ENCODE data around the gene DNAJC19.
"Not testable (repeated sequence)": the region's sequence is repeated elsewhere in the genome, so short reads cannot be mapped to it uniquely, and the experiment has no call there.

Gene DNAJC19

DNA sequence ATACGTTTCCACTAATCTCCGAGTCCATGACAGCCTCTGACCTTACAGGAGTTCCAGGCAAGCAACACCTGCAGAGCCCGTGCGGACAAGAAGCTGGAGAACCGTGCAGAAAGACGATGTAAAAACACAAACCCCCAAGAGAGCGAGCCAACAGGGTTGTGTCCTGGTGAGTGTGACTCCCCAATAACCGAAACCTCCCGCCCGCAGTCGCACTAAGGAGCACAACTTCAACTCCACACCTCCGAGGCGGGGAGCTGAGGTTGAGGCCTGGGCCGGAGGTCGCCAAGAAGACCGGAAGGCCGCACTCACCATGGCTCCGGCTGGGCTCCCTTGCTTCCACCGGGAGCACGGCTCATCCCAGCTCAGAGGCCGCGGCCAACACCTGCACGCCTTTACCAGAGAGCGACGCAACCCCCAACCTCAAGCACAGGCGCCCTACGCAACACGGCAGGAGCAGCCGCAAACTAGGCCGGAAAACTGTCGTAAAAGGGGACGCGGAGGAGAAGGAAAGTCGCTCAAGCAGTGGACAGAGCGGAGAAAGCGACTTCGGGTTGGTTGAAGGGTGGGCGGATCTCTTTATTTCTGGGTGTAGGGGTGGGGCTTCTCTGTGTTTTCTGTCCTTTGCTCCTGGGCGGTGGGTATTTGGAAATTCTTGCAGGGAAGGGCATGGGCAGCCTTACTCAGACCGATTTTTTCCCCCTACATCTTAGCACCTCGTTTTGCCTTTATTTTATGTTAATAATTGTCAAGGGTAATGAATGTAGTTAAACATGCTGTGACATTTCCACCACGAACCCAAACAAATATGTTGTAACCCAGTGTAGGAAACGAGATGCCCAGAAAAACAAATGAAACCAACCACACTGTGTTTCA lies at the start of gene DNAJC19:
TSS of gene DNAJC19 (minus strand) at position 446 of the 873 bp plus-strand sequence. CDS start at position 312, 134 bp downstream.
- DNase-seq (ENCODE audit: low read depth in 2 of 3, low spot score in 1 of 3), result peak; percentile 82 to 89 (median 84)

DNA sequence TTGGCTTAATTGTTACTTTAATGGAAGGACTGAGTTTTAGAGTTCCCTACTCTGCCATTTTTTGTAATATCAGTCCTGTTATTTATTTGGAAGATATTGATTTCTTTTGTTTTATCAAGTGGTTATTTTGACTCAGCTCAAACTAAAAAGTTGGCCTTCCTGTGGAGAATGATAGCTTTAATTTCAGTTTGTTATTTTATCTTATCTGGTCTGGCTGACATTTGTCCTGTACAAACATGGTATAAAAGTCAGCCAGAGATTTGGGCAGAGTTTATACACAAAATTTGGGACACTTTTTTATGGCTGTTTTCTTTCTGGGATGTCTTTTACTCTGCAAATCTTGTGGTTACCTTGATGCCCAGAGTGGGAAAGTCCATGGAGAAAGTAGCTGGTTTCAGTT lies 41.4 kb upstream of the DNAJC19 start:
- no peak for DNase-seq (ENCODE audit: low read depth in 2 of 3, low spot score in 1 of 3)

DNA sequence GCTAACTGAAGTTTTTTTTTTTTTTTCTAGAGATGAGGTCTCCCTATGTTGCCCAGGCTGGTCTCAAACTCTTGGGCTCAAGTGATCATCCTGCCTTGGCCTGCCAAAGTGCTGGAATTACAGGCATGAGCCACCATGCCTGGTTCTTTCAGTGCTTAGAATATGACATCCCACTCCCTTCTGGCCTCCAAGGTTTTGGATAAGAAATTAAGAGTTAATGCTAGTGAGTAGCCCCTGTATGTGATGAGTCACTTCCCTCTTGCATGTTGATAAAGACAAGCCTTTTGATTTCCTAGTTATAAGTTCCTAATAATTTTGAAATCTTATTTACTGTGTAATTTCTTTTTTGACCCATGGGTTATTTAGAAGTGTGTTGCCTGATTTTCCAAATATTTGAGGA lies 35.7 kb upstream of the DNAJC19 start:
- no peak for DNase-seq (ENCODE audit: low read depth in 2 of 3, low spot score in 1 of 3)

DNA sequence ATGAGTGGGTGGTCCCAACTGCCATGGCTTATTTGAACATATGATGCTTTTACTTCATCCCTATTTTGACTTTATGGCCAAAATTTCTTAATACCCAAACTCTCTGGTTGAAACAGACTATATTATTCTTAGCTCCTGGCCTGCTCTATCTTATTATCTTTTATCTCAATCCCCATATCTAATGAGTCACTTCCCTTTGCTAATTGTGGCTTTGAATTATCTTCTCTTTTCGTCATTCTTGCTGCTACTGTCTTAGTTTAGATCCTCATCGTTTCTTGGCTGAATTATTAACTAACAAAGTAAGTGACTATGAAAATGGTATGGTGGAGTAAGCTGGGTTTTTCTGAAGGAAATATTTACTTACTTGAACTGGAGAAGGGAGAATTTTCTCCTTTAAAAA lies 28.2 kb upstream of the DNAJC19 start:
- DNase-seq (ENCODE audit: low read depth in 2 of 3, low spot score in 1 of 3), result no peak

DNA sequence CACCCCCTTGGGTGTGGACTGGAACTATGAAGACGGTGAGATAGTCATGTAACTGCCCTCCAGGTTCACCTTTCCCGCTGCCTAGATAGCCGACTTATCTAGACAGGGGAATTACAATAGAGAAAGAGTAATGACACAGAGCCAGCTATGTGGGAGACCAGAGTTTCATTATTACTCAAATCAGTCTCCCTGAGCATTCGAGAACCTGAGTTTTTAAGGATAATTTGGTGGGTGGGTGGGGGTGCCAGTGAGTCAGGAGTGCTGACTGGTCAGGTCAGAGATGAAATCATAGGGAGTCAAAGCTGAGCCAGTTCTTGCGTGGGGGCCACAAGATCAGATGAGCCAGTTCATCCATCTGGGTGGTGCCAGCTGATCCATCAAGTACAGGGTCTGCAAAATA lies 19.7 kb upstream of the DNAJC19 start:
- peak; percentile 33 to 42 (median 34) for DNase-seq (ENCODE audit: low read depth in 2 of 3, low spot score in 1 of 3)

DNA sequence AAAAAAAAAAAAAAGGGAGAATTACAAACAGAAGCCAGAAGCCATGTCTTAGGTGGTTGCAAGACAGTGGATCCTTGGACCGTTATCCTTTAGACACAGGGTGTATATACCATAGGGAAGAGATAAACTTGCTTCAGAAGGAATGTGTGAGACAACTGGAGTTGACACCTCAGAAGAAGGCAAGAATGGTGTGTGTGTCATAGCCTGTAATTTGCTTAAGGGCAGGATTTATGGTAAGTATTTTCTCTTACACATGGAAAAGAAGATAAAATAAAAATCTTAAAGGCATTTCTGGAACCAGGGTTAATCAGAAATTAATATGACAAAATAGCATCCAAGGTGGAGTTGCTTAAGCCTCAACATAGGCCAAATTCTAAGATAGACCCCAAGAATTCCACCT lies 19.3 kb upstream of the DNAJC19 start:
- no peak for DNase-seq (ENCODE audit: low read depth in 2 of 3, low spot score in 1 of 3)

DNA sequence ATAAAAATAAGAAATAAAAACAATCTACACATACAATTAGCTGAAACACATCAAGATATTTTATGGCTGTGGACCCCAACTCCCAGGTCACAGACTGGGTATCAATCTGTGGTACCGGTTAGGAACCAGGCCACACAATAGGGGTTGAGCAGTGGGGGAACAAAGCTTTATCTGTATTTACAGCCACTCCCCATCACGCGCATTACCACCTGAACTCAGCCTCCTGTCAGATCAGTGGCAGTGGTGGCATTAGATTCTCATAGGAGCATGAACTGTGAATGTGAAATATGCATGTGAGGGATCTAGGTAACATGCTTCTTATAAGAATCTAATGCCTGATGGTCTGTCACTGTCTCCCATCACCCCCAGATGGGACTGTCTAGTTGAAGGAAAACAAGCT lies 17.7 kb upstream of the DNAJC19 start:
- DNase-seq (ENCODE audit: low read depth in 2 of 3, low spot score in 1 of 3), result no peak

DNA sequence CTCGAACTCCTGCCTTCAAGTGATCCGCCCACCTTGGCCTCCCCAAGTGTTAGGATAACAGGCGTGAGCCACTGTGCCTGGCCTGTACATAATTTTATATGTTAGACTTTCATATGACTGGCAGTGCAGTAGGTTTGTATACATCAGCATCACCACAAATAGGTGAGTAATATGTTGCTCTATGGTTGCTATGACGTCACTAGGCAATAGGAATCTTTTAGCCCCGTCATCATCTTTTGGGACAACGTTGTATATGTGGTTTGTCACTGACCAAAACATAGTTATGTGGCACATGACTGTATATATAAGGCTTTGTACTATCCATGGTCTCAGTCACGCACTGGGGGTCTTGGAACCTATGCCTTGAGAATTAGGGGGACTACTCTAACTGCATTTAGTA lies 17.0 kb upstream of the DNAJC19 start:
- DNase-seq (ENCODE audit: low read depth in 2 of 3, low spot score in 1 of 3), result no peak

DNA sequence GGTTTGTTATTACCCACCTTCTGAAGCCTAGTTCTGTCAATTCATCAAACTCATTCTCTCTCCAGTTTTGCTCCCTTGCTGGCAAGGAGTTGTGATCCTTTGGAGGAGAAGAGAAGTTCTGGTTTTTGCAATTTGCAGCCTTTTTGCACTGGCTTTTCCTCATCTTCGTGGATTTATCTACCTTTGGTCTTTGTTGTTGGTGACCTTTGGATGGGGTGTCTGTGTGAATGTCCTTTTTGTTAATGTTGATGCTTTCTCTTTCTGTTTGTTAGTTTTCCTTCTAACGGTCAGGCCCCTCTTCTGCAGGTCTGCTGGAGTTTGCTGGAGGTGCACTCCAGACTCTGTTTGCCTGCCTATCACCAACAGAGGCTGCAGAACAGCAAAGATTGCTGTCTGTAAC lies 13.9 kb upstream of the DNAJC19 start:
- DNase-seq (ENCODE audit: low read depth in 2 of 3, low spot score in 1 of 3), result not testable (repeated sequence)

DNA sequence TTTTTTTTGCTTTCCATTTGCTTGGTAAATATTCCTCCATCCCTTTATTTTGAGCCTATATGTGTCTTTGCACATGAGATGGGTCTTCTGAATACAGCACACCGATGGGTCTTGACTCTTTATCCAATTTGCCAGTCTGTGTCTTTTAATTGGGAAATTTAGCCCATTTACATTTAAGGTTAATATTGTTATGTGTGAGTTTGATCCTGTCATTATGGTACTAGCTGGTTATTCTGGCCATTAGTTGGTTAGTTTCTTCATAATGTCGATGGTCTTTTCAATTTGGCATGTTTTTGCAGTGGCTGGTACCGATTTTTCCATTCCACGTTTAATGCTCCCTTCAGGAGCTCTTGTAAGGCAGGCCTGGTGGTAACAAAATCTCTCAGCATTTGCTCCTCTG lies 12.8 kb upstream of the DNAJC19 start:
- DNase-seq (ENCODE audit: low read depth in 2 of 3, low spot score in 1 of 3), result not testable (repeated sequence)

DNA sequence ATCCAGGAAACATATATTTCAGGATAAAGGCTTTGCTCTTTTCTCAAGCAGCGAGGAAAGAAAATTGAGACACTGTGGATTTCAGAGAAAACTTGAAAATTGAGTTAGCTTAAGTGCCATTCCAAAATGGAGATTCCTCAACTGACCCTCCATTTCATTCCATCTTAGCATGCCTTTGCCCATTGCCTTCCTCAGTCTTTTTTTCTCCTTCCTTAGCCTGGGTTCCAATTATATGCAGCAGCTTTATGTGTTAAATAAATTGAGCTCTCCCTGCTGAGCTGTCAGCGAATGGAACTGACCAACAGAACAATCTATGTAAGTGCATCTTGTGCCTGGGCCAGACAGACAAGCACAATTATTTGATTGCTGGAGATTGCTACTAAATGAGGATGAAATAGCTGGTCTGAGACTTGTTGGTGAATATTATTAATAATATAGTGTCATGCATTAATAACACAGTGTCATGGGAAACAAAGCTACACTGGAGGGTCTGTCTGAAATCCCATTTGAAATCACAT lies 6.9 kb upstream of the DNAJC19 start:
- no peak for DNase-seq (ENCODE audit: low read depth in 2 of 3, low spot score in 1 of 3)

DNA sequence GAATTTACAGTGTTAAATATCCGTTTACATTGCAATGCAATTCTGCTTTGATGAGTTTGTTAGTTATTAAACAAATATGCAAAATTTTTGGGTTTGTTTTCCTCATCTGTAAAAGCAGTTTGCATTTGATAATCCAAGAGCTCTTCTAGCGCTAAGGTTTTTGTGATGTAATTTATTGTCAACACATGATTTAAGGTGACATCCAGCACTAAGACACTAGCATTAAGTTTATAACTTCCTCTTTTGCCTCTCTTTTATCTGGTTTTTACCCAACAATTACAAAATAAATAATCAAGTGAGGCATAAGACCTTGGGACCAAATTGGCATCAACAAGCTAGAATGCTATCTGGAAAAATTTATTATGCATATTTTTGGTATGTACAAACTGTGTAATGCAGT lies 969 bp upstream of the DNAJC19 start:
- DNase-seq (ENCODE audit: low read depth in 2 of 3, low spot score in 1 of 3), result no peak

DNA sequence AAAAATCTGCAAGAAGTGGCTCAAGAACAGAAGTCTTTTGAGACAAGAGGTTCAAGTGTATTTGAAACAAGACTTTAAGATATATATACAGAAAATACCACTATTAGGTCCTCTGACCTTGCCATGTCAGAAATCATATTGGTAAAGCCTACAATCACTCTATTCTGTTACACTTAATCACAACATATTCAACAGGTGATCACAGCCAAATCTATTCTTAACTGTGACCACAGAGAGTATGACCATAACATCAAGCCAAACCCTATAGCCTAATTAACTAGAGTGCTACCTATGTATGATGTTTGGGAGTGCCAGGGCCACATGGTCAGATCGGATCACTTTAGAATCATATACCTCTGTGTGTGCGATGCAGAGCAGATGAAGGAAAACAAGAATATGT lies 2.2 kb downstream of the DNAJC19 start:
- no peak for DNase-seq (ENCODE audit: low read depth in 2 of 3, low spot score in 1 of 3)

DNA sequence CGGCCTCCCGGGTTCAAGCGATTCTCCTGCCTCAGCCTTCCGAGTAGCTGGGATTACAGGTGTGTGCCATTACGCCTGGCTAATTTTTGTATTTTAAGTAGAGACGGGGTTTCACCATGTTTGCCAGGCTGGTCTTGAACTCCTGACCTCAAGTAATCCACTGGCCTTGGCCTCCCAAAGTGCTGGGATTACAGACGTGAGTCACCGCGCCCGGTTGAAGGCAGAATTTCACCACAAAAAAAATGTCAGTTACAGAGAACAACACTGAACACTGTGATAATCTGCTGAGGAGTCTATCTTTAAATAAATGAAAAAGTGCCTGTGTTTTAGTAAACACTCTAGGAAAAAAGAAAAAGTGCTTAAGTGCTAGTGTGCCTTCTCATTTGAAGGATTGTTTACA lies 3.2 kb downstream of the DNAJC19 start:
- not testable (repeated sequence) for DNase-seq (ENCODE audit: low read depth in 2 of 3, low spot score in 1 of 3)

DNA sequence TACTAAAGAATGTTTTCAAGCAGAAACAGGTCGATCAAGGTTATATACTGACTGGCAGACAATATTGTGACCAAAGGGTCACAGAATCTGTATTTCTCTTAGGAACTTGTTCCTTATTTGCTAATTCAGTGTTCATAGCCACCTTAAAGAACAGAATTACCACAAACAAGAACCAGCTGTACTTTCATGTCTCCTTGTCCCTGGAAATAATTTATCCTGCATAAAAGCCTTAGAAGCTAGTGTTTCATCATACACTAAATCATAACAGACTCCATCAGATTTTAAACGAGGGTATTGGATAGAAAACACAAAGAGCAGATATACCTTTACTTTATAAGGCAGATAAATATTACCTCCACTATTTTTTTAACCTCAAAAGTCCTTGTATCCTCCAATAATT lies 6.4 kb downstream of the DNAJC19 start:
- no peak for DNase-seq (ENCODE audit: low read depth in 2 of 3, low spot score in 1 of 3)

DNA sequence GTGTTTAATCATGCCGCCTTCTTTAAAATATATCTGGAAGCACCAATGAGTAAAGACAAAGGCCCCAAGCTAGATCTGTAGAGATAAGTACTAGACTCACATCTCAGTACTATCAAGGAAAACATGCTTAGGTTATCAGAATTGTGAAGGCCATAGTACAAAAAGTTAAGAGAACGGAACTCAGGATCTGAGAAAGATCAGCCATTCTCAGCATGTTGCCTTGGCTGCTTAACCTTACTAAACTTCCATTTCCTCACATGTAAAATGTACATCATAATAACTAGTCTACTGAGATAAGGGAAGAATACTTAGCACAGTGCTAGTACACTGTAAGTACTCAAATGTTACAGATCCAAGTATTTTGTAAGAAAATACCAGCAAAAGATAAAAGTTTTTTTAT lies 7.6 kb downstream of the DNAJC19 start:
- no peak for DNase-seq (ENCODE audit: low read depth in 2 of 3, low spot score in 1 of 3)

DNA sequence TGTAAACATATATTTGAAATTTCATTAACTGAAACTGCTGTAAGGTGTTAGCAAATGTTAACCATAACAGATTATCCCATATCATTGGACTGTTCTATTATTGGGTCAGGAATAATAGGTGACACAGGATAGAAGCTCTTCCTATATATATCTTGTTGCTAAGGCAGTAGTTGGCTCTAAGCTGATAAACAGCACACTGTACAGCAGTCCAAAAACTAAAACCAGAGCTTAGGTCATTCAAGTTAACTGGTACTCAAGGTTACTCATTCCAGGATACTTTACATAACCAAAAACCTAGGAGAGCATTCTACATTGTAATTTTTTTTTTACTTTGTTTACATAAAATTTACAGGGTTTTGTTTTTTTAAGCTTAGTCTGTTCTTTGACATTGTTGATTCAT lies 8.9 kb downstream of the DNAJC19 start:
- no peak for DNase-seq (ENCODE audit: low read depth in 2 of 3, low spot score in 1 of 3)

DNA sequence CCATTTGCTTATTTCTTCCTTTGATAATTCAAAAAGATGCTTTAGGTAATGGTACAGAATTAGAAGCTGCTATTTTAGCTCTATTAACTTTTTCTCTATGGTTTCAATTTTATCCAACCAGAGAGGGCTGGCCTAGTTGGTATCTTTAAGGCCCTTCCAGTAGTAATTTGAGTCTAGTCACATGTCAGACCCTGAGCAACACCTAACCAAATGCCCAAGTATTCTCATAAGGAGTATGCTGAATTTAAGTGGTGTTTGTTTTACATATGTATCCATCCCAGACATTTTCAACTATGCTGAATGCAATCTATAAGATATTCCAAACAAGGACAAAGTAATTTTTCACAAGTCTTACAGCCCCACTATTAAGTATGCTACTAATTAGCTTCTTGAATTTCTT lies 9.6 kb downstream of the DNAJC19 start:
- DNase-seq (ENCODE audit: low read depth in 2 of 3, low spot score in 1 of 3), result no peak

DNA sequence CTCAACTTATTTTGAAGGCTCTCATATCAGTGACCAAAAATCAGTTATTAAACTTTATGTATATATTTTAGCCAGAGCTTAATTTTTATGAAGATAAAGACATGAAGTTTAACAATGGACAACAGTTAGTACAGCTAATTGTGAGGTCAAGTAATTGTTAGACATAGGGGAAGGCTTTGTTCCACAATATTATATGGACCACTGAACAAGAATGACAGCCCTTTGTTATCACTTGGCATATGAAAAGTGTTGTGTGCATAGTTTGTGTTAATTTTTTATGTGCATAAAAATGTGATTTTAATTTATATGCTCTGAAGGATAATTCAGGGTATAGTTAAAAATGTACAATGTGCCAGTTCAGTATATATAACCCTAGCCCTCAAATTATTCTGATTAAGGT lies 12.0 kb downstream of the DNAJC19 start:
- no peak for DNase-seq (ENCODE audit: low read depth in 2 of 3, low spot score in 1 of 3)

DNA sequence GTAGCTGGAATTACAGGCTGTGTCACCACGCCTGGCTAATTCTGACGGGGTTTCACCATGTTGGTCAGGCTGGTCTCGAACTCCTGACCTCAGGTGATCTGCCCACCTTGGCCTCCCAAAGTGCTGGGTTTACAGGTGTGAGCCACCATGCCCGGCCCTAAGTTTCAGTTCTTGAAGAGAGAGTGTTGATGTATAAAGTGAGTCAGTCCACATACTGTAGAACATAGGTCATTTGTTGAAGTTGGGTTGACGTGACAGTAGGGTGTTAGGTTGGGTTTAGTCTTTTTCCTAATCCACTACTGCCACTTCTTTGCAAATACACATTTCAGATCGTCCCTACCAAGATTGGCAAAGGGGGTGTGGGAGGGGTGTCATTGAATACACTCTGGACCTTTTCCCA lies 15.2 kb downstream of the DNAJC19 start:
- no peak for DNase-seq (ENCODE audit: low read depth in 2 of 3, low spot score in 1 of 3)

DNA sequence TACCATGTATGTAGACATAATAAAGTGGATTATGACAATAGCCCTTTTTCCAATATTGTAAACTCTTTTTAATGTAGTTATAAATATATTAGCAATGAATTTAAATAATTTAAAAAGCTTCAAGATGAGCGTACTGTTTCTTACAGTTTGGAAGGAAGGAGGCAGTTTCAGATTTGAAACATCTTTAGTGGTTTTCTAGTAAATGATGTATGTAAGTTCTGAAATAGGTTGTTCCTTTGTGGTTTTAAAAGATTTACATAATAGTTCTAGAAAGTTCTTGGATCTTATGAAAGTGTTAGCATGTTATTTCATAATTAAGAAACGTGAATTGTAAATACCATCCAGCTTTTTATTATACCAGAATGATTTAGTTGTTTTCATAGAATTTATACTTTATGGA lies 16.0 kb downstream of the DNAJC19 start:
- DNase-seq (ENCODE audit: low read depth in 2 of 3, low spot score in 1 of 3), result no peak

DNA sequence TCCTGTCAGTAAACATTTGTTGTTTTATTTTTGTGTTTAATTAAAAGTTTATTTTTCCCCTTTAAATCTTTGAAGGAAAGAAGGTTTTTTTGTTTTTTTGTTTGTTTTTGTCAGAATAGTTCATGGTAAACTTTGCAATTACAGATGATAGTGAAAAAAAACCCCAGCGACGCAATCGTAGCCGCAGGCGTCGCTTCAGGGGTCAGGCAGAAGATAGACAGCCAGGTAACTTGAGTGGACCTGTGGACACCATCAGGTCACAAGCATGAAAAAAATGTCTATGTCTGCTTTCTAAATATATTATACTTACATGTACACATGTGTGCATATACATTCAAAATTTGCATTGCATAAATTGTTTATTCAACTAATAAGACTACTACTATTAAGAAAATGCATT lies 18.6 kb downstream of the DNAJC19 start:
- DNase-seq (ENCODE audit: low read depth in 2 of 3, low spot score in 1 of 3), result no peak

DNA sequence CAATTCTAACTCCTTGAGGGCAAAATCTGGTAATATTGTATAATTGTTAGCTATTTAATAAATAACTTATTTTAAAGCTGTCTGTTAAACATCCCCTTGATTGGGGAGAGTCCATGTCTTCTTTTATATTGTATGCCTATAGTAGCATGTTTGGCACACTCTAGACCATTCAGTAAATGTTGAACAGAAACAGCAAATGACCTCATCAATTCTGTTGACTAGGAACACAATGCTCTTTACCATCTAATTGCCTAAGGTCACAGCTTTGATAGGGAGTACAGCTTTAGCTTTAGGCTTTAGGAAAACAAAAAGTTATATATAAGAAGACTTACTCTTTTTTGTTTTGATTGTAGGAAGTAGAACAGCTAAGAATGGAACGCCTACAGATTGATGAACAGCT lies 27.0 kb downstream of the DNAJC19 start:
- DNase-seq (ENCODE audit: low read depth in 2 of 3, low spot score in 1 of 3), result no peak
